Astrocyte (in vitro differentiated cells and primary cell): ENCODE measurements around the gene TRMT112. TPM values are rescaled to one million over a fixed set of nuclear protein-coding genes. Genes with fewer than 3 reads are reported as not detected.

ENCODE experiments used
- DNase-seq: peaks from one replicate; pipeline ENCODE4 v3.0.0-alpha.2; 2010; ENCODE audit warnings: low read depth
- FAIRE-seq: peaks from 2 replicates; lab custom pipeline; 2011; peaks lifted over from hg19 to GRCh38; lab: Jason Lieb, UNC
- H2AFZ ChIP-seq: 2 replicates; pipeline ENCODE4 v1.6.0; 2012; ENCODE audit warnings: low read depth, low read length, inconsistent platforms
- H3K27ac ChIP-seq: 2 replicates; pipeline ENCODE4 v1.5.1; 2011; ENCODE audit warnings: low read depth, low read length, inconsistent platforms
- H3K27me3 ChIP-seq: 2 replicates; pipeline ENCODE4 v1.6.0; 2011; ENCODE audit warnings: low read length, inconsistent platforms; ENCODE audit not compliant: insufficient read depth
- H3K36me3 ChIP-seq: 2 replicates; pipeline ENCODE4 v1.5.1; 2011; ENCODE audit warnings: low read length, inconsistent platforms; ENCODE audit not compliant: insufficient read depth
- H3K4me1 ChIP-seq: 2 replicates; pipeline ENCODE4 v1.5.1; 2011; ENCODE audit warnings: low read length, inconsistent platforms; ENCODE audit not compliant: insufficient read depth
- H3K4me2 ChIP-seq: 2 replicates; pipeline ENCODE4 v1.6.0; 2012; ENCODE audit warnings: low read length, inconsistent platforms
- H3K4me3 ChIP-seq: 2 replicates; pipeline ENCODE4 v1.5.1; 2011; ENCODE audit warnings: low read depth, mild to moderate bottlenecking, low read length, inconsistent platforms; ENCODE audit not compliant: insufficient read depth
- H3K79me2 ChIP-seq: 2 replicates; pipeline ENCODE4 v1.6.0; 2012; ENCODE audit warnings: mild to moderate bottlenecking, low read length, inconsistent platforms; ENCODE audit not compliant: insufficient read depth
- H3K9ac ChIP-seq: 2 replicates; pipeline ENCODE4 v1.6.0; 2012; ENCODE audit warnings: mild to moderate bottlenecking, low read length, inconsistent platforms
- H3K9me3 ChIP-seq: 2 replicates; pipeline ENCODE4 v1.5.1; 2012; ENCODE audit warnings: low read depth, mild to moderate bottlenecking, low read length, inconsistent platforms; ENCODE audit not compliant: insufficient read depth
- H4K20me1 ChIP-seq: 2 replicates; pipeline ENCODE4 v1.6.0; 2012; ENCODE audit warnings: low read length, inconsistent platforms; ENCODE audit not compliant: insufficient read depth
- H3K27ac Mint-ChIP-seq: one replicate; pipeline ENCODE4 v1.8.0; 2021; ENCODE audit warnings: mild to moderate bottlenecking, mixed read lengths; ENCODE audit not compliant: unreplicated experiment
- H3K27me3 Mint-ChIP-seq: one replicate; pipeline ENCODE4 v1.8.0; 2021; ENCODE audit warnings: low read depth, mixed read lengths; ENCODE audit not compliant: unreplicated experiment
- H3K36me3 Mint-ChIP-seq: one replicate; pipeline ENCODE4 v1.8.0; 2021; ENCODE audit warnings: low read depth, mixed read lengths; ENCODE audit not compliant: unreplicated experiment
- H3K4me1 Mint-ChIP-seq: one replicate; pipeline ENCODE4 v1.8.0; 2021; ENCODE audit warnings: low read depth, mixed read lengths; ENCODE audit not compliant: unreplicated experiment
- H3K4me3 Mint-ChIP-seq: one replicate; pipeline ENCODE4 v1.8.0; 2021; ENCODE audit warnings: mild to moderate bottlenecking, moderate library complexity, mixed read lengths; ENCODE audit not compliant: unreplicated experiment
- H3K9me3 Mint-ChIP-seq: one replicate; pipeline ENCODE4 v1.8.0; 2021; ENCODE audit warnings: mild to moderate bottlenecking, mixed read lengths; ENCODE audit not compliant: unreplicated experiment
- EZH2 ChIP-seq: IDR thresholded peaks from 2 replicates; pipeline ENCODE4 v1.6.1; 2012; ENCODE audit warnings: mild to moderate bottlenecking, low read length, inconsistent platforms; ENCODE audit not compliant: insufficient read depth
- total RNA-seq: library from RNA; stranded (reverse); gene quantifications from 2 replicates; pipeline ENCODE4 v1.2.1, GENCODE V29; 2021
- TF ChIP-seq, protein P1 (sequence below): IDR thresholded peaks from 2 replicates; pipeline ENCODE4 v1.5.1; 2011; ENCODE audit warnings: low read depth, mild to moderate bottlenecking, inconsistent platforms, low read length, moderate library complexity; ENCODE audit not compliant: insufficient read depth

Gene TRMT112
- total RNA-seq, 1 donor from 2014 or later, result 146 TPM

DNA sequence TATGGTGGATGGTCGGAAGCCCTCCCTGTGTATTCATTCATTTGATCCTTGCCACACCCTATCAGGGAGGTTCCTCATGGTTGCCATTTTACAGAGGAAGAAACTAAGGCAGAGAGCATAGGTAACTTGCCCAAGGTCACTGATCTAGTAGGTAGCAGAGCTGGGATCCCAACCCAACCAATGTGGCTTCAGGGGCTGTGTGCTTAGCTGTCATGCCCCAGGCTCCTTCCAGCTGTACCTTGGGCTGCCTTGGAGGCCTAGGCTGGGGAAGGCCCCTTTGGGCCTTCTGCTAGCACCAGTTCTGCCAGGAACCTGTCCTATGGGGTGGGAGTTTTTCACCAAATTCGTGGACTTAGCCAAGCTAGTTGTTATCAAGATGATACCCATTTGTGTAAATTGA, 41.5 kb downstream of the TRMT112 start:
- H2AFZ ChIP-seq, result no peak overlapping the region
- no peak overlapping the region for H3K27ac ChIP-seq
- H3K4me1 ChIP-seq, result peaks cover 12% of the 10 kb centered on the region
- no peak overlapping the region for H3K4me3 ChIP-seq
- H3K36me3 ChIP-seq, result no peaks in the 10 kb centered on the region
- Mint-ChIP-seq H3K4me3 (no peak overlapping the region), H3K9me3 (no peaks in the 10 kb centered on the region), H3K27ac (no peak overlapping the region), H3K27me3 (no peaks in the 10 kb centered on the region), H3K36me3 (peaks cover 7% of the 10 kb centered on the region), H3K4me1 (peaks cover 4% of the 10 kb centered on the region)
- no peaks in the 10 kb centered on the region for H3K9me3 ChIP-seq
- no peaks in the 10 kb centered on the region for H4K20me1 ChIP-seq
- H3K27me3 ChIP-seq, result no peaks in the 10 kb centered on the region
- H3K9ac ChIP-seq, result no peak overlapping the region
- DNase-seq (no peak), FAIRE-seq (no peak)
- H3K4me2 ChIP-seq, result no peak overlapping the region
- TF ChIP-seq, protein P1, sequence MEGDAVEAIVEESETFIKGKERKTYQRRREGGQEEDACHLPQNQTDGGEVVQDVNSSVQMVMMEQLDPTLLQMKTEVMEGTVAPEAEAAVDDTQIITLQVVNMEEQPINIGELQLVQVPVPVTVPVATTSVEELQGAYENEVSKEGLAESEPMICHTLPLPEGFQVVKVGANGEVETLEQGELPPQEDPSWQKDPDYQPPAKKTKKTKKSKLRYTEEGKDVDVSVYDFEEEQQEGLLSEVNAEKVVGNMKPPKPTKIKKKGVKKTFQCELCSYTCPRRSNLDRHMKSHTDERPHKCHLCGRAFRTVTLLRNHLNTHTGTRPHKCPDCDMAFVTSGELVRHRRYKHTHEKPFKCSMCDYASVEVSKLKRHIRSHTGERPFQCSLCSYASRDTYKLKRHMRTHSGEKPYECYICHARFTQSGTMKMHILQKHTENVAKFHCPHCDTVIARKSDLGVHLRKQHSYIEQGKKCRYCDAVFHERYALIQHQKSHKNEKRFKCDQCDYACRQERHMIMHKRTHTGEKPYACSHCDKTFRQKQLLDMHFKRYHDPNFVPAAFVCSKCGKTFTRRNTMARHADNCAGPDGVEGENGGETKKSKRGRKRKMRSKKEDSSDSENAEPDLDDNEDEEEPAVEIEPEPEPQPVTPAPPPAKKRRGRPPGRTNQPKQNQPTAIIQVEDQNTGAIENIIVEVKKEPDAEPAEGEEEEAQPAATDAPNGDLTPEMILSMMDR, result no peak
- no peak for TF ChIP-seq EZH2
- peaks cover 7% of the 10 kb centered on the region for H3K79me2 ChIP-seq

DNA sequence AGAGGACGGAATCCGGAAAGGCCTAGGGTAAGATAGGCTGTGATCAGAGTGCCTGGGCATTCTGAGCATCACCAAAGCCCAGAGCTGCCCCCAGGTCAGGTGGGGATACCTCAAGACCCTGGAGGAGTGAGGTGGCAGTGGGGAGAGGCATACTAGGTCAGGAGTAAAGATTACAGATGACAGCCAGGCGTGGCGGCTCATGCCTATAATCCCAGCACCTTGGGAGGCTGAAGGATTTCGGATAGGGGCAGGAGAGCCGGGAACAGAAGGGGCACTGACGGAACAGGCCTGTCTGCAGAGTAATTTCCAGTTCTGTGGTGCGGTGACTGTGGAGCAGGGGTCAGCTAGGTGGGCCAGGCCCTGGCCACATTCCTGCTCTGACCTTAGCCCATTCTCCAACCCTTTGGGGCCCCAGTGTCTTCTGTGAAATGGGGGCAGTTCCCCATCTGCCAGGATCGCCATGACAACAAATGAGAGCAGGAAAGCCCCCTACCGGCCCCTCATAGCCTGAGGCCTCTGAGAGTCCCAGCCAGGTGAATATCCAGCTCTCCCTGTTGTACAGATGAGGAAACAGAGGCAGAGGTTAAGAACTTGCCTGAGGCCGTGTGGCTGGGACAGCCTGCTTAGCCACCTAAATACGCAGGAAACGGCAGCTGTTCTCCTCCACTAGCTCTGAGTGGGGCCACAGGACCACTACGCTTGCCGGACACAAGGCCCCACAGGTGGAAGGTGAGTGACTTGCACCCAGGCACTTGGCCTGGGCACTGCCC, 42.1 kb downstream of the TRMT112 start:
- no peaks in the 10 kb centered on the region for H3K9me3 ChIP-seq

More for the DNA sequence above, 42.1 kb downstream of the TRMT112 start:
- DNase-seq (no peak), FAIRE-seq (no peak)
- H3K9me3 Mint-ChIP-seq, result no peaks in the 10 kb centered on the region
- no peak overlapping the region for H3K4me3 Mint-ChIP-seq
- H3K27me3 Mint-ChIP-seq, result no peaks in the 10 kb centered on the region
- Histone ChIP-seq H3K79me2 (peaks cover 7% of the 10 kb centered on the region), H4K20me1 (no peaks in the 10 kb centered on the region), H2AFZ (no peak overlapping the region), H3K9ac (no peak overlapping the region), H3K4me3 (no peak overlapping the region), H3K36me3 (no peaks in the 10 kb centered on the region), H3K4me1 (peaks cover 17% of the 10 kb centered on the region), H3K4me2 (no peak overlapping the region), H3K27ac (no peak overlapping the region), H3K27me3 (no peaks in the 10 kb centered on the region)
- H3K36me3 Mint-ChIP-seq, result peaks cover 7% of the 10 kb centered on the region
- peaks cover 4% of the 10 kb centered on the region for H3K4me1 Mint-ChIP-seq
- H3K27ac Mint-ChIP-seq, result no peak overlapping the region
- TF ChIP-seq, protein P1, result no peak
- no peak for TF ChIP-seq EZH2
